ENCODE measurements around the gene DPYD.

DNA sequence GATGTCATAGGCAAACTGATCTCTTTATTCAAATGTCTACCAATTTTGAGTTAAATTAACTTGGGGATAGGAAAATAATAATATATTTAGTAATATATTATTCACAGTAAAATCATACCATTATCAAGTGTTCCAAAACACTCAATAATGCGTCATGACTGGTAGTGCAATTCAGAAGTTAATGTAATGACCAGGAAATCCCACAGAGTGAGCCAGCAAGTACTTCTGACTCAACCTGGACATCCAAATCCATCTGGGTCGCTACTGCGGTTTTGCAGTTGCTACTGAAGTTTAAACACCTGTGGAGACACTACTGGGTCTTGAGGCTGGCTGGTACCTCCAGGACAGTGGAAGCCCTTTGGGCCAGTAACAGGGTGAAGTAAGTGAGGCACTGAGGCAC lies 44.8 kb downstream of the DPYD start:
- no peak for TF ChIP-seq EP300 (IDR thresholded peaks at IDR 0.05)
- TF ChIP-seq, protein P1, sequence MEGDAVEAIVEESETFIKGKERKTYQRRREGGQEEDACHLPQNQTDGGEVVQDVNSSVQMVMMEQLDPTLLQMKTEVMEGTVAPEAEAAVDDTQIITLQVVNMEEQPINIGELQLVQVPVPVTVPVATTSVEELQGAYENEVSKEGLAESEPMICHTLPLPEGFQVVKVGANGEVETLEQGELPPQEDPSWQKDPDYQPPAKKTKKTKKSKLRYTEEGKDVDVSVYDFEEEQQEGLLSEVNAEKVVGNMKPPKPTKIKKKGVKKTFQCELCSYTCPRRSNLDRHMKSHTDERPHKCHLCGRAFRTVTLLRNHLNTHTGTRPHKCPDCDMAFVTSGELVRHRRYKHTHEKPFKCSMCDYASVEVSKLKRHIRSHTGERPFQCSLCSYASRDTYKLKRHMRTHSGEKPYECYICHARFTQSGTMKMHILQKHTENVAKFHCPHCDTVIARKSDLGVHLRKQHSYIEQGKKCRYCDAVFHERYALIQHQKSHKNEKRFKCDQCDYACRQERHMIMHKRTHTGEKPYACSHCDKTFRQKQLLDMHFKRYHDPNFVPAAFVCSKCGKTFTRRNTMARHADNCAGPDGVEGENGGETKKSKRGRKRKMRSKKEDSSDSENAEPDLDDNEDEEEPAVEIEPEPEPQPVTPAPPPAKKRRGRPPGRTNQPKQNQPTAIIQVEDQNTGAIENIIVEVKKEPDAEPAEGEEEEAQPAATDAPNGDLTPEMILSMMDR (IDR thresholded peaks at IDR 0.05) = no peak
- TF ChIP-seq POLR2A (IDR thresholded peaks at IDR 0.05) = no peak

All from tibial nerve (tissue), 4 donors.